Measurements from ENCODE around the gene GLRX3. TPM values are rescaled to one million over a fixed set of nuclear protein-coding genes. Genes with fewer than 3 reads are reported as not detected.

GLRX3 gene
- polyA plus RNA-seq, 1 donor from 2014 or later, result 118 TPM

DNA sequence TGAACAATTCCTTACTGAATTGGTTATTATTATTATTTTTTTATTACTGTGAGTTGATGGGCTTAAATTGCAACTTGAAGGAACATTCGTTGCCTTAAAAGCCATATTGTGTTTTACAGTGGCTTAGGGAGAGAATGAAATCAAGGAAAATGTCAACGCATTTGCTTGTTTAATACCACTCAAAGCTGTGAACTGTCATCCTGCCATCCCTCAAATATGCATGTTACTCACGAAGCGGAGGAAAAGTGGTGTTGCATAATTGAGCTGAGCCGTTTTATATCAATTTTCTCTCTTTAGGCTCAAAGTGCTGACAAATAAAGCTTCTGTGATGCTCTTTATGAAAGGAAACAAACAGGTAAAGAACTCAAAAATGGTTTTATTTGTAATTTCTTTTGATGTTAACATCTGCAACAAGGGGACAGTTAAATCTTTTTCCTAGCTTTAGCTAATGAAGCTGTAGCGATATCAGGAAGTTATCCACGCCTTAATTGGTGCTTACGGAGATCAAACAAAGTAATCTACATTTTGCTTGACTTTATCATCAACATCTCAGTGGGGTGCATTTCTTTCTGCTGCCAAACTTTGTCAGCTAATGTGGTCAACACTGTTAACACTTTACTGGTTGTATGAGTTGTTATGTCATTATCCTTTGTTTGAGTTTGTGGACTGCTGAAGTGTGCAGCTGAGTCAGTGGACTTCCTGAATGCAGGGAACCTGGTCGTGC, 33.1 kb downstream of the GLRX3 start:
- TF ChIP-seq EZH2 (IDR thresholded peaks at IDR 0.05; ENCODE audit: borderline replicate concordance, insufficient read depth, low read length, poor library complexity, severe bottlenecking), result no peak
- TF ChIP-seq POLR2AphosphoS5 (IDR thresholded peaks at IDR 0.05), result peak; percentile 93
- TF ChIP-seq MXI1 (conservative IDR thresholded peaks at IDR 0.05; ENCODE audit: poor library complexity, severe bottlenecking), result no peak
- TF ChIP-seq EP300 (conservative IDR thresholded peaks at IDR 0.05; ENCODE audit: poor library complexity, severe bottlenecking), result peak; percentile 96
- TF ChIP-seq, protein P1, sequence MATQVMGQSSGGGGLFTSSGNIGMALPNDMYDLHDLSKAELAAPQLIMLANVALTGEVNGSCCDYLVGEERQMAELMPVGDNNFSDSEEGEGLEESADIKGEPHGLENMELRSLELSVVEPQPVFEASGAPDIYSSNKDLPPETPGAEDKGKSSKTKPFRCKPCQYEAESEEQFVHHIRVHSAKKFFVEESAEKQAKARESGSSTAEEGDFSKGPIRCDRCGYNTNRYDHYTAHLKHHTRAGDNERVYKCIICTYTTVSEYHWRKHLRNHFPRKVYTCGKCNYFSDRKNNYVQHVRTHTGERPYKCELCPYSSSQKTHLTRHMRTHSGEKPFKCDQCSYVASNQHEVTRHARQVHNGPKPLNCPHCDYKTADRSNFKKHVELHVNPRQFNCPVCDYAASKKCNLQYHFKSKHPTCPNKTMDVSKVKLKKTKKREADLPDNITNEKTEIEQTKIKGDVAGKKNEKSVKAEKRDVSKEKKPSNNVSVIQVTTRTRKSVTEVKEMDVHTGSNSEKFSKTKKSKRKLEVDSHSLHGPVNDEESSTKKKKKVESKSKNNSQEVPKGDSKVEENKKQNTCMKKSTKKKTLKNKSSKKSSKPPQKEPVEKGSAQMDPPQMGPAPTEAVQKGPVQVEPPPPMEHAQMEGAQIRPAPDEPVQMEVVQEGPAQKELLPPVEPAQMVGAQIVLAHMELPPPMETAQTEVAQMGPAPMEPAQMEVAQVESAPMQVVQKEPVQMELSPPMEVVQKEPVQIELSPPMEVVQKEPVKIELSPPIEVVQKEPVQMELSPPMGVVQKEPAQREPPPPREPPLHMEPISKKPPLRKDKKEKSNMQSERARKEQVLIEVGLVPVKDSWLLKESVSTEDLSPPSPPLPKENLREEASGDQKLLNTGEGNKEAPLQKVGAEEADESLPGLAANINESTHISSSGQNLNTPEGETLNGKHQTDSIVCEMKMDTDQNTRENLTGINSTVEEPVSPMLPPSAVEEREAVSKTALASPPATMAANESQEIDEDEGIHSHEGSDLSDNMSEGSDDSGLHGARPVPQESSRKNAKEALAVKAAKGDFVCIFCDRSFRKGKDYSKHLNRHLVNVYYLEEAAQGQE (IDR thresholded peaks at IDR 0.05; ENCODE audit: borderline replicate concordance), result peak; percentile 40
- no peak for TF ChIP-seq RAD21 (conservative IDR thresholded peaks at IDR 0.05)
- no peak for TF ChIP-seq SMC3 (conservative IDR thresholded peaks at IDR 0.05; ENCODE audit: poor library complexity)
- TF ChIP-seq, protein P2, sequence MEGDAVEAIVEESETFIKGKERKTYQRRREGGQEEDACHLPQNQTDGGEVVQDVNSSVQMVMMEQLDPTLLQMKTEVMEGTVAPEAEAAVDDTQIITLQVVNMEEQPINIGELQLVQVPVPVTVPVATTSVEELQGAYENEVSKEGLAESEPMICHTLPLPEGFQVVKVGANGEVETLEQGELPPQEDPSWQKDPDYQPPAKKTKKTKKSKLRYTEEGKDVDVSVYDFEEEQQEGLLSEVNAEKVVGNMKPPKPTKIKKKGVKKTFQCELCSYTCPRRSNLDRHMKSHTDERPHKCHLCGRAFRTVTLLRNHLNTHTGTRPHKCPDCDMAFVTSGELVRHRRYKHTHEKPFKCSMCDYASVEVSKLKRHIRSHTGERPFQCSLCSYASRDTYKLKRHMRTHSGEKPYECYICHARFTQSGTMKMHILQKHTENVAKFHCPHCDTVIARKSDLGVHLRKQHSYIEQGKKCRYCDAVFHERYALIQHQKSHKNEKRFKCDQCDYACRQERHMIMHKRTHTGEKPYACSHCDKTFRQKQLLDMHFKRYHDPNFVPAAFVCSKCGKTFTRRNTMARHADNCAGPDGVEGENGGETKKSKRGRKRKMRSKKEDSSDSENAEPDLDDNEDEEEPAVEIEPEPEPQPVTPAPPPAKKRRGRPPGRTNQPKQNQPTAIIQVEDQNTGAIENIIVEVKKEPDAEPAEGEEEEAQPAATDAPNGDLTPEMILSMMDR (IDR thresholded peaks at IDR 0.05; ENCODE audit: poor library complexity, severe bottlenecking), result no peak
- no peaks in the 10 kb centered on the region for H4K20me1 ChIP-seq (ENCODE audit: insufficient read depth)
- peak overlapping the region; percentile 36 for H3K4me2 ChIP-seq (ENCODE audit: low read length)

DNA sequence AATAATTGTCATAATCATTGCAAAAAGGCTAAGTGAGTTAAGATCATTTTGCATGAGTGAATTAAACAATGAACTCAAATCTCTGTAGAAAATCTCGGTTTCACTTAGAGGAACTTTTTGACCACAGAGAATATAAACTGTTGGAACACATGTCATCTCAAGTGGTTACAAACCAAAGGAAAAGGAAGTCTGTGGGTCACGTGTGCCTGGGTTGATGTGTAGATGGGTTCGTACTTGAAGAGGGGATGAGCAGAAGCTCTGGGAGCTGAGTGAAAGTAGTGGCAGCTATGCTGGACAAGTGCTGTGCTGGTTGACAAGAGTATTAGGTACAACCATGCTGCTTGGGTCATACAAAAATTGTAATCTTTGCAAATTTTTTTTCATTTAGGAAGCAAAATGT, 35.0 kb downstream of the GLRX3 start:
- TF ChIP-seq EZH2 (IDR thresholded peaks at IDR 0.05; ENCODE audit: borderline replicate concordance, insufficient read depth, low read length, poor library complexity, severe bottlenecking), result no peak
- TF ChIP-seq MXI1 (conservative IDR thresholded peaks at IDR 0.05; ENCODE audit: poor library complexity, severe bottlenecking), result no peak
- no peak for TF ChIP-seq TAF1 (IDR thresholded peaks at IDR 0.05; ENCODE audit: low read depth)
- TF ChIP-seq SMC3 (conservative IDR thresholded peaks at IDR 0.05; ENCODE audit: poor library complexity), result no peak
- TF ChIP-seq, protein P2 (IDR thresholded peaks at IDR 0.05; ENCODE audit: poor library complexity, severe bottlenecking), result no peak
- TF ChIP-seq EP300 (conservative IDR thresholded peaks at IDR 0.05; ENCODE audit: poor library complexity, severe bottlenecking), result no peak
- peaks cover 3% of the 10 kb centered on the region for H3K36me3 ChIP-seq (ENCODE audit: insufficient read depth, low read length)
- H3K9me3 ChIP-seq (ENCODE audit: low read length), result no peaks in the 10 kb centered on the region
- no peaks in the 10 kb centered on the region for H4K20me1 ChIP-seq (ENCODE audit: insufficient read depth)
- no peaks in the 10 kb centered on the region for H3K27me3 ChIP-seq (ENCODE audit: insufficient read depth, low read depth, low read length)
- no peak overlapping the region for H3K9ac ChIP-seq (ENCODE audit: low read length)
- no peak overlapping the region for H3K4me2 ChIP-seq (ENCODE audit: low read length)
- H3F3A ChIP-seq (ENCODE audit: insufficient read depth, low read length, poor library complexity, severe bottlenecking), result peaks cover 9% of the 10 kb centered on the region
- no peak overlapping the region for H2AFZ ChIP-seq (ENCODE audit: low read depth, low read length)
- no peaks in the 10 kb centered on the region for H3K9me2 ChIP-seq (ENCODE audit: insufficient read depth, low read length)
- H3K79me2 ChIP-seq (replicated peaks; ENCODE audit: insufficient read depth, low read length), result no peaks in the 10 kb centered on the region
- no peak overlapping the region for H3K4me3 ChIP-seq (ENCODE audit: low read length)
- H3K27ac ChIP-seq (ENCODE audit: low read length), result no peak overlapping the region

More for the DNA sequence above, 33.1 kb downstream of the GLRX3 start:
- Histone ChIP-seq H3K27me3 (ENCODE audit: insufficient read depth, low read depth, low read length) (no peaks in the 10 kb centered on the region), H3F3A (ENCODE audit: insufficient read depth, low read length, poor library complexity, severe bottlenecking) (peaks cover 9% of the 10 kb centered on the region), H2AFZ (ENCODE audit: low read depth, low read length) (no peak overlapping the region), H3K9ac (ENCODE audit: low read length) (no peak overlapping the region), H3K9me2 (ENCODE audit: insufficient read depth, low read length) (no peaks in the 10 kb centered on the region), H3K4me3 (ENCODE audit: low read length) (peak overlapping the region; percentile 40), H3K79me2 (replicated peaks; ENCODE audit: insufficient read depth, low read length) (no peaks in the 10 kb centered on the region), H3K36me3 (ENCODE audit: insufficient read depth, low read length) (peaks cover 3% of the 10 kb centered on the region), H3K9me3 (ENCODE audit: low read length) (no peaks in the 10 kb centered on the region), H3K27ac (ENCODE audit: low read length) (peak overlapping the region; percentile 34)

Measured in neural cell (in vitro differentiated cells).